ENCODE results near the gene CACNB4. TPM values are rescaled to one million over a fixed set of nuclear protein-coding genes. Genes with fewer than 3 reads are reported as not detected.

The CACNB4 gene
- total and polyA plus RNA-seq, 10 of the 15 experiments (the other 5 are each of a cell fraction or from before 2014, with no cell fraction given) = 2.0 to 21.6 (median 9.3) TPM

GRCh38 chr2:151886241-151886640 lies 212.6 kb downstream of the CACNB4 start:
- no TSS peak for BruUV-seq (replicated peaks)
- H3K36me3 ChIP-seq (ENCODE audit: control insufficient read depth in 2 of 2, insufficient read depth in 2 of 2, low read length in 1 of 2) = no peaks in the 10 kb centered on the region
- H3K27me3 ChIP-seq (replicated peaks in 1 of 2; ENCODE audit: control insufficient read depth in 2 of 2, insufficient read depth in 2 of 2, low read length in 1 of 2) = peaks cover 0 to 2% of the 10 kb centered on the region in 2 experiments; a peak in 1 of 4 replicates
- TF ChIP-seq NR2C2 (IDR thresholded peaks at IDR 0.05; ENCODE audit: borderline replicate concordance, control insufficient read depth, insufficient read length, low read depth) = no peak
- TF ChIP-seq CBFB (IDR thresholded peaks at IDR 0.05; ENCODE audit: low read depth) = no peak
- no peak for TF ChIP-seq ETV6 (conservative IDR thresholded peaks at IDR 0.05 in 1 of 2, IDR thresholded peaks at IDR 0.05 in 1 of 2; ENCODE audit: borderline replicate concordance in 1 of 2, low read depth in 1 of 2)
- no peak for TF ChIP-seq ZSCAN29 (IDR thresholded peaks at IDR 0.05)
- no peak for TF ChIP-seq POLR2AphosphoS5 (IDR thresholded peaks at IDR 0.05; ENCODE audit: low read length)
- no peak for TF ChIP-seq JUNB (IDR thresholded peaks at IDR 0.05)
- no peak for TF ChIP-seq SMC3 (IDR thresholded peaks at IDR 0.05; ENCODE audit: borderline replicate concordance, low read length)
- TF ChIP-seq ATF7 (IDR thresholded peaks at IDR 0.05; ENCODE audit: low read depth) = no peak
- no peak for TF ChIP-seq CTCF (IDR thresholded peaks at IDR 0.05 in 2 of 3, conservative IDR thresholded peaks at IDR 0.05 in 1 of 3; ENCODE audit: control insufficient read depth in 2 of 3, extremely low read depth in 1 of 3, insufficient read depth in 1 of 3, low read depth in 3 of 3, low read length in 3 of 3)
- TF ChIP-seq TCF3 (IDR thresholded peaks at IDR 0.05; ENCODE audit: borderline replicate concordance, insufficient read depth, low read depth, low read length) = no peak
- TF ChIP-seq SPI1 (IDR thresholded peaks at IDR 0.05; ENCODE audit: borderline replicate concordance, insufficient read depth, low read depth, low read length) = no peak
- TF ChIP-seq, protein P1, sequence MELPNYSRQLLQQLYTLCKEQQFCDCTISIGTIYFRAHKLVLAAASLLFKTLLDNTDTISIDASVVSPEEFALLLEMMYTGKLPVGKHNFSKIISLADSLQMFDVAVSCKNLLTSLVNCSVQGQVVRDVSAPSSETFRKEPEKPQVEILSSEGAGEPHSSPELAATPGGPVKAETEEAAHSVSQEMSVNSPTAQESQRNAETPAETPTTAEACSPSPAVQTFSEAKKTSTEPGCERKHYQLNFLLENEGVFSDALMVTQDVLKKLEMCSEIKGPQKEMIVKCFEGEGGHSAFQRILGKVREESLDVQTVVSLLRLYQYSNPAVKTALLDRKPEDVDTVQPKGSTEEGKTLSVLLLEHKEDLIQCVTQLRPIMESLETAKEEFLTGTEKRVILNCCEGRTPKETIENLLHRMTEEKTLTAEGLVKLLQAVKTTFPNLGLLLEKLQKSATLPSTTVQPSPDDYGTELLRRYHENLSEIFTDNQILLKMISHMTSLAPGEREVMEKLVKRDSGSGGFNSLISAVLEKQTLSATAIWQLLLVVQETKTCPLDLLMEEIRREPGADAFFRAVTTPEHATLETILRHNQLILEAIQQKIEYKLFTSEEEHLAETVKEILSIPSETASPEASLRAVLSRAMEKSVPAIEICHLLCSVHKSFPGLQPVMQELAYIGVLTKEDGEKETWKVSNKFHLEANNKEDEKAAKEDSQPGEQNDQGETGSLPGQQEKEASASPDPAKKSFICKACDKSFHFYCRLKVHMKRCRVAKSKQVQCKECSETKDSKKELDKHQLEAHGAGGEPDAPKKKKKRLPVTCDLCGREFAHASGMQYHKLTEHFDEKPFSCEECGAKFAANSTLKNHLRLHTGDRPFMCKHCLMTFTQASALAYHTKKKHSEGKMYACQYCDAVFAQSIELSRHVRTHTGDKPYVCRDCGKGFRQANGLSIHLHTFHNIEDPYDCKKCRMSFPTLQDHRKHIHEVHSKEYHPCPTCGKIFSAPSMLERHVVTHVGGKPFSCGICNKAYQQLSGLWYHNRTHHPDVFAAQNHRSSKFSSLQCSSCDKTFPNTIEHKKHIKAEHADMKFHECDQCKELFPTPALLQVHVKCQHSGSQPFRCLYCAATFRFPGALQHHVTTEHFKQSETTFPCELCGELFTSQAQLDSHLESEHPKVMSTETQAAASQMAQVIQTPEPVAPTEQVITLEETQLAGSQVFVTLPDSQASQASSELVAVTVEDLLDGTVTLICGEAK (IDR thresholded peaks at IDR 0.05; ENCODE audit: borderline replicate concordance) = no peak
- no peaks in the 10 kb centered on the region for H3K4me1 ChIP-seq (ENCODE audit: control insufficient read depth, insufficient read depth, low read length)
- POLR2A ChIA-PET = no interaction called here
- in situ Hi-C loops (cut with MboI) = no loop called here
- RAD21 ChIA-PET (ENCODE audit: unreplicated experiment) = no interaction called here
- ATAC-seq (no peak), FAIRE-seq (no peak), DNase-seq (ENCODE audit: low read depth, low spot score) (no peak)
- H3K4me2 ChIP-seq (ENCODE audit: control insufficient read depth, insufficient read depth) = no peak overlapping the region
- H3K79me2 ChIP-seq (ENCODE audit: control insufficient read depth, insufficient read depth, low read length) = no peaks in the 10 kb centered on the region
- no peak overlapping the region for H2AFZ ChIP-seq (ENCODE audit: control insufficient read depth, low read depth, low read length)
- CTCF ChIA-PET = no interaction called here
- no peak overlapping the region for H3K27ac ChIP-seq (ENCODE audit: control insufficient read depth, insufficient read depth)
- no peak overlapping the region for H3K4me3 ChIP-seq
- H3K9me3 ChIP-seq (replicated peaks; ENCODE audit: control insufficient read depth, insufficient read depth, low read length) = no peaks in the 10 kb centered on the region
- SMC1A ChIA-PET (ENCODE audit: uncharacterized antibody, unreplicated experiment) = no interaction called here
- WGBS (ENCODE audit: insufficient coverage, insufficient replicate concordance, low lambda C conversion rate, missing lambda C conversion rate) = 0% methylated on average over 1 of the region's 1 CpG
- no peak overlapping the region for H3K9ac ChIP-seq (ENCODE audit: control insufficient read depth, insufficient read depth, low read length)
- no peaks in the 10 kb centered on the region for H4K20me1 ChIP-seq (ENCODE audit: control insufficient read depth, insufficient read depth)
- intact Hi-C loops (cut with micrococcal nuclease; ENCODE audit: unreplicated experiment) = no loop called here
